HepG2 (cell line): ENCODE measurements around the gene PIK3R4. TPM values are rescaled to one million over a fixed set of nuclear protein-coding genes. Genes with fewer than 3 reads are reported as not detected.

Source experiments
- ATAC-seq: fragments of 200-7000 bp; cut with Tn5 transposase; 3 replicates; pipeline ENCODE4 v1.9.1; 2020; ENCODE audit warnings: mild to moderate bottlenecking, moderate library complexity
- BruUV-seq: library from RNA; stranded (reverse); fragments of 400-500 nt; replicated peaks from 2 replicates; lab custom pipeline; 2021; lab: Mats Ljungman, UMichigan
- CTCF ChIA-PET: fragments of 300-600 bp; formaldehyde crosslinking; extraction: SDS; loops from one replicate; lab custom pipeline; 2021; ENCODE audit warnings: low total read pairs, inconsistent platforms, low intra/inter-chr PET ratio; lab: Yijun Ruan, JAX
- POLR2A ChIA-PET: fragments of 350-600 bp; sonication (Branson Sonifier 250); formaldehyde crosslinking; loops from one replicate; lab custom pipeline; 2020; ENCODE audit warnings: antibody characterized with exemption, inconsistent platforms; lab: Yijun Ruan, JAX
- DNase-seq: peaks from one replicate; pipeline ENCODE4 v3.0.0-alpha.2; 2015; ENCODE audit warnings: low spot score
- FAIRE-seq: peaks from 3 replicates; lab custom pipeline; 2011; peaks lifted over from hg19 to GRCh38; lab: Jason Lieb, UNC
- H2AFZ ChIP-seq: one replicate; pipeline ENCODE4 v1.6.1; 2011; ENCODE audit warnings: low read length, inconsistent platforms
- H3K27ac ChIP-seq: fragments of 300-600 bp; 3 replicates; pipeline ENCODE4 v1.8.0; 2011; ENCODE audit warnings: mixed run types, mild to moderate bottlenecking, mixed read lengths, low read length, inconsistent platforms; ENCODE audit not compliant: insufficient read depth; ENCODE audit errors: extremely low read length
- H3K27me3 ChIP-seq, 2 experiments: fragments of 200-600 bp in 1 of 2; 2 replicates in 1 of 2; 3 replicates in 1 of 2; pipeline versions ENCODE4 v1.6.0 to v1.8.0; 2011; ENCODE audit warnings: low read length in 2 of 2, mild to moderate bottlenecking in 2 of 2, moderate library complexity in 2 of 2, inconsistent platforms in 1 of 2; ENCODE audit not compliant: insufficient read depth in 2 of 2, control insufficient read depth in 1 of 2
- H3K36me3 ChIP-seq, 2 experiments: fragments of 200-600 bp in 1 of 2; replicated peaks in 1 of 2; 2 replicates in 1 of 2; 3 replicates in 1 of 2; pipeline versions ENCODE4 v1.5.1 to v1.8.0; 2011; ENCODE audit warnings: low read length in 2 of 2, inconsistent platforms in 1 of 2; ENCODE audit not compliant: insufficient read depth in 2 of 2, control insufficient read depth in 1 of 2
- H3K4me1 ChIP-seq: 2 replicates; pipeline ENCODE4 v1.5.1; 2012; ENCODE audit warnings: low read length, inconsistent platforms; ENCODE audit not compliant: insufficient read depth
- H3K4me2 ChIP-seq: 2 replicates; pipeline ENCODE4 v1.6.0; 2011; ENCODE audit warnings: low read depth, low read length, inconsistent platforms
- H3K4me3 ChIP-seq, 3 experiments: fragments of 200-600 bp in 1 of 3; sonication (generic), shearing (Covaris generic) in 1 of 3; replicated peaks in 1 of 3; 2 replicates each; pipeline ENCODE4 v1.5.1; 2011 to 2016; ENCODE audit warnings: low read length in 3 of 3, inconsistent platforms in 2 of 3, low read depth in 2 of 3, mild to moderate bottlenecking in 2 of 3, control low read depth in 1 of 3, mixed read lengths in 1 of 3; ENCODE audit not compliant: insufficient read depth in 1 of 3
- H3K79me2 ChIP-seq: one replicate; pipeline ENCODE4 v1.6.1; 2011; ENCODE audit warnings: low read length, inconsistent platforms; ENCODE audit not compliant: insufficient read depth
- H3K9ac ChIP-seq: 2 replicates; pipeline ENCODE4 v1.6.0; 2011; ENCODE audit warnings: mild to moderate bottlenecking, low read depth, low read length, inconsistent platforms; ENCODE audit not compliant: insufficient read depth
- H3K9me3 ChIP-seq: 2 replicates; pipeline ENCODE4 v1.5.1; 2012; ENCODE audit warnings: mild to moderate bottlenecking, low read length
- H4K20me1 ChIP-seq: 2 replicates; pipeline ENCODE4 v1.6.0; 2011; ENCODE audit warnings: inconsistent platforms, mild to moderate bottlenecking, low read length, moderate library complexity; ENCODE audit not compliant: insufficient read depth
- CCDC6 ChIP-seq: sonication (generic); formaldehyde crosslinking; IDR thresholded peaks from 2 replicates; pipeline ENCODE4 v1.8.1; 2022; ENCODE audit warnings: mild to moderate bottlenecking, missing genetic modification reagents, moderate library complexity
- ESRRA ChIP-seq: sonication (generic); formaldehyde crosslinking; IDR thresholded peaks from 2 replicates; pipeline ENCODE4 v1.5.1; 2020; ENCODE audit warnings: mild to moderate bottlenecking, low read depth, missing genetic modification reagents
- KLF9 ChIP-seq: IDR thresholded peaks from 2 replicates; pipeline ENCODE4 v1.6.1; 2016; ENCODE audit warnings: low read depth
- NCOA5 ChIP-seq: sonication (generic); formaldehyde crosslinking; IDR thresholded peaks from 2 replicates; pipeline ENCODE4 v1.4.0; 2020; ENCODE audit warnings: missing genetic modification reagents
- NFATC3 ChIP-seq: sonication (generic); formaldehyde crosslinking; IDR thresholded peaks from 2 replicates; pipeline ENCODE4 v1.5.1; 2020; ENCODE audit warnings: mild to moderate bottlenecking, missing genetic modification reagents
- NPAS2 ChIP-seq: sonication (generic); formaldehyde crosslinking; IDR thresholded peaks from 2 replicates; pipeline ENCODE4 v1.8.0; 2022; ENCODE audit warnings: mild to moderate bottlenecking, missing genetic modification reagents, borderline replicate concordance
- REXO4 ChIP-seq: sonication (generic); formaldehyde crosslinking; IDR thresholded peaks from 2 replicates; pipeline ENCODE4 v1.8.0; 2022; ENCODE audit warnings: missing genetic modification reagents, mild to moderate bottlenecking, borderline replicate concordance
- TOE1 ChIP-seq: sonication (generic); formaldehyde crosslinking; IDR thresholded peaks from 2 replicates; pipeline ENCODE4 v1.4.0; 2020; ENCODE audit warnings: mild to moderate bottlenecking, missing genetic modification reagents
- ZIK1 ChIP-seq: sonication (generic); formaldehyde crosslinking; IDR thresholded peaks from 2 replicates; pipeline ENCODE4 v1.5.0; 2020; ENCODE audit warnings: mild to moderate bottlenecking, low read depth, missing genetic modification reagents, borderline replicate concordance
- ZNF501 ChIP-seq: sonication (generic); formaldehyde crosslinking; IDR thresholded peaks from 2 replicates; pipeline ENCODE4 v1.5.1; 2020; ENCODE audit warnings: mild to moderate bottlenecking, moderate library complexity, missing genetic modification reagents
- ZNF790 ChIP-seq: sonication (generic); formaldehyde crosslinking; IDR thresholded peaks from 2 replicates; pipeline ENCODE4 v1.8.0; 2022; ENCODE audit warnings: missing genetic modification reagents, mild to moderate bottlenecking, borderline replicate concordance
- ZNF879 ChIP-seq: sonication (generic); formaldehyde crosslinking; IDR thresholded peaks from 2 replicates; pipeline ENCODE4 v1.8.1; 2023; ENCODE audit warnings: missing genetic modification reagents
- ZZZ3 ChIP-seq: sonication (generic); formaldehyde crosslinking; IDR thresholded peaks from 2 replicates; pipeline ENCODE4 v1.4.0; 2020; ENCODE audit warnings: missing genetic modification reagents, mild to moderate bottlenecking, borderline replicate concordance
- WGBS: methylation state at CpG from one replicate; pipeline ENCODE4 v1.1.6; 2017; ENCODE audit warnings: low lambda C conversion rate; 5-methylcytosine and 5-hydroxymethylcytosine counted together
- in situ Hi-C: cut with HindIII; loops from 2 replicates; pipeline ENCODE4 v1.10.0; 2017; ENCODE audit warnings: low pct_unique_long_range_greater_than_20kb; ENCODE audit not compliant: extremely low pct_ligation_motif_present
- intact Hi-C: fragments of 100-400 bp; cut with micrococcal nuclease; formaldehyde crosslinking; loops from one replicate; pipeline ENCODE4 v1.10.0; 2022; ENCODE audit not compliant: unreplicated experiment
- polyA plus RNA-seq, 8 experiments: library from polyadenylated mRNA; depleted of rRNA in 3 of 8; stranded (reverse) in 7 of 8; unstranded in 1 of 8; fragments of >200 nt; fragmentation: Illumina TruSeq in 4 of 8; extraction: Trizol in 4 of 8; gene quantifications; 2 replicates each; pipeline versions ENCODE4 v1.2.1 to v1.2.3, GENCODE V29; 2011 to 2016; ENCODE audit warnings: low read depth in 4 of 8, missing spikeins in 1 of 8, mixed read lengths in 1 of 8; ENCODE audit not compliant: insufficient read depth in 1 of 8
- total RNA-seq, 5 experiments: library from RNA; depleted of rRNA; stranded (reverse); fragments of >200 nt; fragmentation: Illumina TruSeq; extraction: Trizol; gene quantifications; 2 replicates each; pipeline ENCODE4 v1.2.3, GENCODE V29; 2016; ENCODE audit warnings: low read depth in 1 of 5
- TF ChIP-seq, protein P1 (sequence below): sonication (generic); formaldehyde crosslinking; IDR thresholded peaks from 2 replicates; pipeline ENCODE4 v1.4.0; 2020; ENCODE audit warnings: mild to moderate bottlenecking, missing genetic modification reagents

Gene PIK3R4
- total and polyA plus RNA-seq, 2 of the 13 experiments (the other 11 are each of a cell fraction or from before 2014, with no cell fraction given), result 22.4 to 26.0 TPM

DNA sequence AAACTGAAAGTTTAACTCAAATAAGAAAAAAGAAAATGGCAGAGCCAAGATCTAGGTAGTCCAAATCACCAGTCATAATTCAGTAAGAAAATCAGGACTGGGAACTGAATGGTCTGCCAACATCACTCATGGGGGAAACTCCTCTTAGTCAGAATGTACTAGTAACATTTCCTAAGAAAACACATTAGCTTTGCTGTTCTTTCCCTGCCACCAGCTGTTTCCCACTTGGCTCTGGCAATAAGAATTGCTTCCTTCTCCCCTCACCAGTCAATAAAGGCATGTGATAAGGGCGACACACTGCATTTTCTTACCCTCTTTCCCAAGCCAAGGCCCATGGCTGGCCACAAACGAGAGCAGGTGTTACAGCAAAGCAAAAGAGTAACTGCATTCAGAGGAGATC, 46.1 kb downstream of the PIK3R4 start:
- in situ Hi-C loops (no loop called here), intact Hi-C loops (loop anchor here (1.0 to 5.0 kb wide), 2 partner anchors 57 to 193 kb away; no protein-coding TSS in a partner anchor)
- CTCF ChIA-PET, result interaction anchor here (1.3 to 1.7 kb wide), 2 partner anchors 58 to 193 kb away, joined by 6 to 16 read pairs; partner anchors contain the start of gene ATP2C1
- no peak overlapping the region for H3K4me3 ChIP-seq
- no peak for TF ChIP-seq KLF9 (CRISPR knock-in tag)
- TF ChIP-seq ZZZ3 (CRISPR knock-in tag), result no peak
- no peak for TF ChIP-seq REXO4 (CRISPR knock-in tag)
- no peak for TF ChIP-seq ZNF501 (CRISPR knock-in tag)
- no peak for TF ChIP-seq NFATC3 (CRISPR knock-in tag)
- TF ChIP-seq, protein P1, sequence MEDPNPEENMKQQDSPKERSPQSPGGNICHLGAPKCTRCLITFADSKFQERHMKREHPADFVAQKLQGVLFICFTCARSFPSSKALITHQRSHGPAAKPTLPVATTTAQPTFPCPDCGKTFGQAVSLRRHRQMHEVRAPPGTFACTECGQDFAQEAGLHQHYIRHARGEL, result no peak
- TF ChIP-seq ZNF790 (CRISPR knock-in tag), result no peak
- TF ChIP-seq CCDC6 (CRISPR knock-in tag), result no peak
- no peak for TF ChIP-seq ZIK1 (CRISPR knock-in tag)
- TF ChIP-seq NCOA5 (CRISPR knock-in tag), result no peak
- no peak for TF ChIP-seq ESRRA (CRISPR knock-in tag)
- TF ChIP-seq ZNF879, result no peak
- TF ChIP-seq TOE1 (CRISPR knock-in tag), result no peak
- TF ChIP-seq NPAS2 (CRISPR knock-in tag), result no peak
- no peak overlapping the region for H2AFZ ChIP-seq
- H3K4me2 ChIP-seq, result no peak overlapping the region
- no peaks in the 10 kb centered on the region for H3K27me3 ChIP-seq
- no TSS peak for BruUV-seq
- ATAC-seq (no peak), DNase-seq (no peak), FAIRE-seq (no peak)
- no peak overlapping the region for H3K27ac ChIP-seq
- H3K4me1 ChIP-seq, result peaks cover 15% of the 10 kb centered on the region
- H3K9ac ChIP-seq, result no peak overlapping the region
- peaks cover 0 to 16% of the 10 kb centered on the region in 2 experiments; a peak in 4 of 5 replicates for H3K36me3 ChIP-seq
- WGBS, result 98% methylated on average over 2 of the region's 2 CpGs
- POLR2A ChIA-PET, result no interaction called here
- H4K20me1 ChIP-seq, result no peaks in the 10 kb centered on the region
- H3K9me3 ChIP-seq, result no peaks in the 10 kb centered on the region
- no peaks in the 10 kb centered on the region for H3K79me2 ChIP-seq
